GM12878 (cell line): Measurements from ENCODE around the gene PRMT2. TPM values are rescaled to one million over a fixed set of nuclear protein-coding genes. Genes with fewer than 3 reads are reported as not detected.

ENCODE experiments used
- CHD2 ChIP-seq: IDR thresholded peaks from 2 replicates; pipeline ENCODE4 v1.6.1; 2011; ENCODE audit warnings: low read depth, low read length, improper control_type of control experiment, borderline replicate concordance
- DPF2 ChIP-seq: fragments of 450-650 bp; IDR thresholded peaks from 2 replicates; pipeline ENCODE4 v1.6.1; 2017; ENCODE audit warnings: mild to moderate bottlenecking
- E4F1 ChIP-seq: fragments of 450-650 bp; IDR thresholded peaks from 2 replicates; pipeline ENCODE4 v1.6.1; 2018; ENCODE audit warnings: borderline replicate concordance, mild to moderate bottlenecking; ENCODE audit not compliant: partially characterized antibody
- EP300 ChIP-seq, 2 experiments: fragments of 150-350 bp in 1 of 2; IDR thresholded peaks; 2 replicates each; pipeline ENCODE4 v1.6.1; 2011 to 2012; ENCODE audit warnings: low read depth in 2 of 2, low read length in 2 of 2, borderline replicate concordance in 1 of 2, improper control_type of control experiment in 1 of 2, inconsistent platforms in 1 of 2; ENCODE audit not compliant: control insufficient read depth in 1 of 2
- EZH2 ChIP-seq: IDR thresholded peaks from 2 replicates; pipeline ENCODE4 v1.6.1; 2012; ENCODE audit warnings: low read depth, mild to moderate bottlenecking, control low read depth, inconsistent platforms, low read length, borderline replicate concordance; ENCODE audit not compliant: control insufficient read depth
- FOXM1 ChIP-seq: IDR thresholded peaks from 2 replicates; pipeline ENCODE4 v1.6.1; 2012; ENCODE audit warnings: low read depth, mild to moderate bottlenecking, inconsistent platforms, low read length, moderate library complexity
- GABPA ChIP-seq: IDR thresholded peaks from 2 replicates; pipeline ENCODE4 v1.6.1; 2014; ENCODE audit warnings: antibody characterized with exemption, low read depth, mild to moderate bottlenecking, inconsistent platforms
- HDGF ChIP-seq: fragments of 450-650 bp; IDR thresholded peaks from 2 replicates; pipeline ENCODE4 v1.6.1; 2016; ENCODE audit warnings: antibody characterized with exemption
- IKZF2 ChIP-seq, 2 experiments: fragments of 450-650 bp; IDR thresholded peaks; 2 replicates each; pipeline ENCODE4 v1.6.1; 2017; ENCODE audit warnings: mild to moderate bottlenecking in 2 of 2, moderate library complexity in 2 of 2
- JUND ChIP-seq: IDR thresholded peaks from 2 replicates; pipeline ENCODE4 v1.6.1; 2012; ENCODE audit warnings: low read depth, mild to moderate bottlenecking, low read length, improper control_type of control experiment, moderate library complexity
- NR2C2 ChIP-seq: IDR thresholded peaks from 2 replicates; pipeline ENCODE4 v1.6.1; 2011; ENCODE audit warnings: borderline replicate concordance, low read depth; ENCODE audit not compliant: control insufficient read depth, insufficient read length
- PML ChIP-seq: IDR thresholded peaks from 2 replicates; pipeline ENCODE4 v1.6.1; 2012; ENCODE audit warnings: low read length, inconsistent platforms
- POLR2A ChIP-seq: IDR thresholded peaks from 2 replicates; pipeline ENCODE4 v1.6.1; 2011; ENCODE audit warnings: low read depth, mild to moderate bottlenecking, low read length
- POLR2AphosphoS5 ChIP-seq: IDR thresholded peaks from 2 replicates; pipeline ENCODE4 v1.6.1; 2011; ENCODE audit warnings: mild to moderate bottlenecking, low read length, inconsistent platforms
- SPI1 ChIP-seq: IDR thresholded peaks from 2 replicates; pipeline ENCODE4 v1.6.1; 2011; ENCODE audit warnings: low read depth, mild to moderate bottlenecking, low read length, moderate library complexity, borderline replicate concordance; ENCODE audit not compliant: insufficient read depth
- STAT1 ChIP-seq: fragments of 450-650 bp; conservative IDR thresholded peaks from 2 replicates; pipeline ENCODE4 v1.6.1; 2014; ENCODE audit warnings: antibody characterized with exemption, mild to moderate bottlenecking
- STAT3 ChIP-seq: IDR thresholded peaks from 2 replicates; pipeline ENCODE4 v1.6.1; 2011; ENCODE audit warnings: low read depth, low read length, improper control_type of control experiment
- TAF1 ChIP-seq: IDR thresholded peaks from 2 replicates; pipeline ENCODE4 v1.6.1; 2011; ENCODE audit warnings: mild to moderate bottlenecking, low read depth, low read length, borderline replicate concordance
- TCF12 ChIP-seq: IDR thresholded peaks from 2 replicates; pipeline ENCODE4 v1.6.1; 2011; ENCODE audit warnings: low read depth, mild to moderate bottlenecking, low read length
- WRNIP1 ChIP-seq: IDR thresholded peaks from 2 replicates; pipeline ENCODE4 v1.6.1; 2011; ENCODE audit warnings: low read depth, low read length, improper control_type of control experiment, borderline replicate concordance
- polyA plus RNA-seq, 11 experiments: library from polyadenylated mRNA; depleted of rRNA in 4 of 11; unstranded in 6 of 11; stranded (reverse) in 5 of 11; fragments of >200 nt; fragmentation: Nextera tagmentation in 4 of 11; fragmentation: Illumina TruSeq in 1 of 11; extraction: Ambion mirVana in 4 of 11; extraction: Trizol in 1 of 11; gene quantifications; 1 replicate in 1 of 11; 2 replicates in 10 of 11; pipeline versions ENCODE4 v1.2.1 to v1.2.3, GENCODE V29; 2011 to 2016; ENCODE audit warnings: inconsistent platforms in 2 of 11, missing spikeins in 2 of 11, low read depth in 1 of 11
- total RNA-seq, 4 experiments: library from RNA; depleted of rRNA in 3 of 4; stranded (reverse); fragments of >200 nt in 3 of 4; fragmentation: Illumina TruSeq in 1 of 4; extraction: Trizol in 1 of 4; gene quantifications; 2 replicates each; pipeline versions ENCODE4 v1.2.1 to v1.2.3, GENCODE V29; 2013 to 2021
- TF ChIP-seq, protein P1 (sequence below): fragments of 450-650 bp; IDR thresholded peaks from 2 replicates; pipeline ENCODE4 v1.6.1; 2017; ENCODE audit warnings: mild to moderate bottlenecking, moderate library complexity
- TF ChIP-seq, protein P2 (sequence below): IDR thresholded peaks from 2 replicates; pipeline ENCODE4 v1.6.1; 2012; ENCODE audit warnings: low read length, inconsistent platforms

The PRMT2 gene
- total and polyA plus RNA-seq, 10 of the 15 experiments (the other 5 are each of a cell fraction or from before 2014, with no cell fraction given), result 16.1 to 48.6 (median 36.2) TPM

GRCh38 chr21:46608672-46609111 is 26.8 kb upstream of the PRMT2 start (continued):
- TF ChIP-seq, protein P1, sequence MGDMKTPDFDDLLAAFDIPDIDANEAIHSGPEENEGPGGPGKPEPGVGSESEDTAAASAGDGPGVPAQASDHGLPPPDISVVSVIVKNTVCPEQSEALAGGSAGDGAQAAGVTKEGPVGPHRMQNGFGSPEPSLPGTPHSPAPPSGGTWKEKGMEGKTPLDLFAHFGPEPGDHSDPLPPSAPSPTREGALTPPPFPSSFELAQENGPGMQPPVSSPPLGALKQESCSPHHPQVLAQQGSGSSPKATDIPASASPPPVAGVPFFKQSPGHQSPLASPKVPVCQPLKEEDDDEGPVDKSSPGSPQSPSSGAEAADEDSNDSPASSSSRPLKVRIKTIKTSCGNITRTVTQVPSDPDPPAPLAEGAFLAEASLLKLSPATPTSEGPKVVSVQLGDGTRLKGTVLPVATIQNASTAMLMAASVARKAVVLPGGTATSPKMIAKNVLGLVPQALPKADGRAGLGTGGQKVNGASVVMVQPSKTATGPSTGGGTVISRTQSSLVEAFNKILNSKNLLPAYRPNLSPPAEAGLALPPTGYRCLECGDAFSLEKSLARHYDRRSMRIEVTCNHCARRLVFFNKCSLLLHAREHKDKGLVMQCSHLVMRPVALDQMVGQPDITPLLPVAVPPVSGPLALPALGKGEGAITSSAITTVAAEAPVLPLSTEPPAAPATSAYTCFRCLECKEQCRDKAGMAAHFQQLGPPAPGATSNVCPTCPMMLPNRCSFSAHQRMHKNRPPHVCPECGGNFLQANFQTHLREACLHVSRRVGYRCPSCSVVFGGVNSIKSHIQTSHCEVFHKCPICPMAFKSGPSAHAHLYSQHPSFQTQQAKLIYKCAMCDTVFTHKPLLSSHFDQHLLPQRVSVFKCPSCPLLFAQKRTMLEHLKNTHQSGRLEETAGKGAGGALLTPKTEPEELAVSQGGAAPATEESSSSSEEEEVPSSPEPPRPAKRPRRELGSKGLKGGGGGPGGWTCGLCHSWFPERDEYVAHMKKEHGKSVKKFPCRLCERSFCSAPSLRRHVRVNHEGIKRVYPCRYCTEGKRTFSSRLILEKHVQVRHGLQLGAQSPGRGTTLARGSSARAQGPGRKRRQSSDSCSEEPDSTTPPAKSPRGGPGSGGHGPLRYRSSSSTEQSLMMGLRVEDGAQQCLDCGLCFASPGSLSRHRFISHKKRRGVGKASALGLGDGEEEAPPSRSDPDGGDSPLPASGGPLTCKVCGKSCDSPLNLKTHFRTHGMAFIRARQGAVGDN, result no peak
- TF ChIP-seq TCF12, result no peak
- no peak for TF ChIP-seq STAT3
- TF ChIP-seq DPF2, result peak; percentile 68; the same call in 1 of the 2 replicates
- no peak for TF ChIP-seq STAT1
- TF ChIP-seq POLR2A, result 0 out of 2 replicates have a peak, but pooled peaks have one; percentile 43
- TF ChIP-seq PML, result peak; percentile 25; the same call in 1 of the 2 replicates
- no peak for TF ChIP-seq GABPA
- no peak for TF ChIP-seq HDGF
- TF ChIP-seq TAF1, result peak; percentile 50; the same call in 1 of the 2 replicates
- TF ChIP-seq FOXM1, result no peak; the same call in 1 of the 2 replicates
- no peak for TF ChIP-seq JUND
- peak; percentile 91 for TF ChIP-seq SPI1
- peak; percentile 43 to 46; a peak in 3 of 4 replicates for TF ChIP-seq IKZF2 (IDR thresholded peaks at IDR 0.05)
- TF ChIP-seq NR2C2, result no peak
- TF ChIP-seq E4F1, result no peak
- TF ChIP-seq EP300 (IDR thresholded peaks at IDR 0.05; ENCODE audit: borderline replicate concordance in 1 of 2, control insufficient read depth in 1 of 2, low read depth in 2 of 2, low read length in 2 of 2), result peak in 1 of 2 experiments; percentile 7; a peak in 1 of 4 replicates
- TF ChIP-seq EZH2, result no peak
- TF ChIP-seq WRNIP1, result no peak
- TF ChIP-seq, protein P2, sequence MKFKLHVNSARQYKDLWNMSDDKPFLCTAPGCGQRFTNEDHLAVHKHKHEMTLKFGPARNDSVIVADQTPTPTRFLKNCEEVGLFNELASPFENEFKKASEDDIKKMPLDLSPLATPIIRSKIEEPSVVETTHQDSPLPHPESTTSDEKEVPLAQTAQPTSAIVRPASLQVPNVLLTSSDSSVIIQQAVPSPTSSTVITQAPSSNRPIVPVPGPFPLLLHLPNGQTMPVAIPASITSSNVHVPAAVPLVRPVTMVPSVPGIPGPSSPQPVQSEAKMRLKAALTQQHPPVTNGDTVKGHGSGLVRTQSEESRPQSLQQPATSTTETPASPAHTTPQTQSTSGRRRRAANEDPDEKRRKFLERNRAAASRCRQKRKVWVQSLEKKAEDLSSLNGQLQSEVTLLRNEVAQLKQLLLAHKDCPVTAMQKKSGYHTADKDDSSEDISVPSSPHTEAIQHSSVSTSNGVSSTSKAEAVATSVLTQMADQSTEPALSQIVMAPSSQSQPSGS, result no peak; the same call in 1 of the 2 replicates
- TF ChIP-seq CHD2, result no peak
- no peak for TF ChIP-seq POLR2AphosphoS5
